Panc1 (cell line): Measurements from ENCODE around the gene ATP11C.

Experiments used
- POLR2AphosphoS5 ChIP-seq: IDR thresholded peaks from 2 replicates; pipeline ENCODE4 v1.6.1; 2012; ENCODE audit warnings: mild to moderate bottlenecking, low read depth, low read length, moderate library complexity
- SIN3A ChIP-seq: IDR thresholded peaks from 2 replicates; pipeline ENCODE4 v1.6.1; 2012; ENCODE audit warnings: low read depth, mild to moderate bottlenecking, low read length, moderate library complexity, borderline replicate concordance; ENCODE audit not compliant: insufficient read depth
- TCF7L2 ChIP-seq: IDR thresholded peaks from 2 replicates; pipeline ENCODE4 v1.6.1; 2011; ENCODE audit warnings: mild to moderate bottlenecking, low read depth, low read length, inconsistent platforms
- TF ChIP-seq, protein P1 (sequence below): fragments of 450-650 bp; IDR thresholded peaks from 2 replicates; pipeline ENCODE4 v1.5.1; 2017; ENCODE audit warnings: mild to moderate bottlenecking
- TF ChIP-seq, protein P2 (sequence below), 2 experiments: IDR thresholded peaks; 2 replicates each; pipeline ENCODE4 v1.6.1; 2011 to 2012; ENCODE audit warnings: low read depth in 2 of 2, control low read depth in 1 of 2, low read length in 1 of 2, mild to moderate bottlenecking in 1 of 2, moderate library complexity in 1 of 2; ENCODE audit not compliant: insufficient read depth in 1 of 2

DNA sequence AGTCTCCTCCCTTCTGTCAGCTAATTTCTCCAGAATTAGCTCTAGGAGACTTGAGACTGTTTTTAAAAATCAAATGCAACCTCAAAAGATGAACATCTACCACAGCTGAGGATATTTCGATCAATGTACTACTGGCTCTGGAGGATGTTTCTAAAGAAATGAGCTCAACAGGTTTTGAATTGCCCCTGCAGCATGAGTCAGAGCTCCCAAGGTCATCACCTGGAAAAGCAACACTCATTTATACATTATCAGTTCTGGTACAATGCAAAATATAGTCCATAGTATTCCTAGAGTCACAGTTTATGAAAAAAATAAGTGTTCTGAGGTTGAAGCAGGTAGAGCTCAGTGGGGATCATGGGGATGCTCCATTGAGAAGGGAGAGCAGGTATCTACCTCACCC is 174.0 kb downstream of the ATP11C start:
- TF ChIP-seq, protein P1, sequence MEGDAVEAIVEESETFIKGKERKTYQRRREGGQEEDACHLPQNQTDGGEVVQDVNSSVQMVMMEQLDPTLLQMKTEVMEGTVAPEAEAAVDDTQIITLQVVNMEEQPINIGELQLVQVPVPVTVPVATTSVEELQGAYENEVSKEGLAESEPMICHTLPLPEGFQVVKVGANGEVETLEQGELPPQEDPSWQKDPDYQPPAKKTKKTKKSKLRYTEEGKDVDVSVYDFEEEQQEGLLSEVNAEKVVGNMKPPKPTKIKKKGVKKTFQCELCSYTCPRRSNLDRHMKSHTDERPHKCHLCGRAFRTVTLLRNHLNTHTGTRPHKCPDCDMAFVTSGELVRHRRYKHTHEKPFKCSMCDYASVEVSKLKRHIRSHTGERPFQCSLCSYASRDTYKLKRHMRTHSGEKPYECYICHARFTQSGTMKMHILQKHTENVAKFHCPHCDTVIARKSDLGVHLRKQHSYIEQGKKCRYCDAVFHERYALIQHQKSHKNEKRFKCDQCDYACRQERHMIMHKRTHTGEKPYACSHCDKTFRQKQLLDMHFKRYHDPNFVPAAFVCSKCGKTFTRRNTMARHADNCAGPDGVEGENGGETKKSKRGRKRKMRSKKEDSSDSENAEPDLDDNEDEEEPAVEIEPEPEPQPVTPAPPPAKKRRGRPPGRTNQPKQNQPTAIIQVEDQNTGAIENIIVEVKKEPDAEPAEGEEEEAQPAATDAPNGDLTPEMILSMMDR = no peak
- no peak for TF ChIP-seq TCF7L2
- no peak for TF ChIP-seq POLR2AphosphoS5
- TF ChIP-seq, protein P2, sequence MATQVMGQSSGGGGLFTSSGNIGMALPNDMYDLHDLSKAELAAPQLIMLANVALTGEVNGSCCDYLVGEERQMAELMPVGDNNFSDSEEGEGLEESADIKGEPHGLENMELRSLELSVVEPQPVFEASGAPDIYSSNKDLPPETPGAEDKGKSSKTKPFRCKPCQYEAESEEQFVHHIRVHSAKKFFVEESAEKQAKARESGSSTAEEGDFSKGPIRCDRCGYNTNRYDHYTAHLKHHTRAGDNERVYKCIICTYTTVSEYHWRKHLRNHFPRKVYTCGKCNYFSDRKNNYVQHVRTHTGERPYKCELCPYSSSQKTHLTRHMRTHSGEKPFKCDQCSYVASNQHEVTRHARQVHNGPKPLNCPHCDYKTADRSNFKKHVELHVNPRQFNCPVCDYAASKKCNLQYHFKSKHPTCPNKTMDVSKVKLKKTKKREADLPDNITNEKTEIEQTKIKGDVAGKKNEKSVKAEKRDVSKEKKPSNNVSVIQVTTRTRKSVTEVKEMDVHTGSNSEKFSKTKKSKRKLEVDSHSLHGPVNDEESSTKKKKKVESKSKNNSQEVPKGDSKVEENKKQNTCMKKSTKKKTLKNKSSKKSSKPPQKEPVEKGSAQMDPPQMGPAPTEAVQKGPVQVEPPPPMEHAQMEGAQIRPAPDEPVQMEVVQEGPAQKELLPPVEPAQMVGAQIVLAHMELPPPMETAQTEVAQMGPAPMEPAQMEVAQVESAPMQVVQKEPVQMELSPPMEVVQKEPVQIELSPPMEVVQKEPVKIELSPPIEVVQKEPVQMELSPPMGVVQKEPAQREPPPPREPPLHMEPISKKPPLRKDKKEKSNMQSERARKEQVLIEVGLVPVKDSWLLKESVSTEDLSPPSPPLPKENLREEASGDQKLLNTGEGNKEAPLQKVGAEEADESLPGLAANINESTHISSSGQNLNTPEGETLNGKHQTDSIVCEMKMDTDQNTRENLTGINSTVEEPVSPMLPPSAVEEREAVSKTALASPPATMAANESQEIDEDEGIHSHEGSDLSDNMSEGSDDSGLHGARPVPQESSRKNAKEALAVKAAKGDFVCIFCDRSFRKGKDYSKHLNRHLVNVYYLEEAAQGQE (IDR thresholded peaks at IDR 0.05; ENCODE audit: insufficient read depth in 1 of 2, low read depth in 2 of 2, low read length in 1 of 2) = no peak
- no peak for TF ChIP-seq SIN3A
